OCI-LY7 (cell line): ENCODE data around the gene CORO7. TPM values are rescaled to one million over a fixed set of nuclear protein-coding genes. Genes with fewer than 3 reads are reported as not detected.

Experiments used
- BruUV-seq: library from RNA; stranded (reverse); fragments of 400-500 nt; replicated peaks from 2 replicates; lab custom pipeline; 2021; lab: Mats Ljungman, UMichigan
- CTCF ChIA-PET: fragments of 300-600 bp; sonication (Branson Sonifier 250); formaldehyde crosslinking; loops from one replicate; lab custom pipeline; 2022; ENCODE audit warnings: antibody characterized with exemption; ENCODE audit not compliant: unreplicated experiment; lab: Charles Lee
- POLR2A ChIA-PET: fragments of 300-600 bp; sonication (Branson Sonifier 250); formaldehyde crosslinking; loops from one replicate; lab custom pipeline; 2022; ENCODE audit warnings: antibody characterized with exemption; lab: Charles Lee
- DNase-seq: peaks from one replicate; pipeline ENCODE4 v3.0.0-alpha.2; 2015; ENCODE audit warnings: low spot score
- H2AFZ ChIP-seq: fragments of 200-600 bp; sonication (generic), shearing (Covaris generic); 2 replicates; pipeline ENCODE4 v1.6.1; 2014; ENCODE audit warnings: mild to moderate bottlenecking, antibody characterized with exemption, low read length, moderate library complexity
- H3K27ac ChIP-seq: fragments of 200-600 bp; sonication (generic); 2 replicates; pipeline ENCODE4 v1.5.1; 2014; ENCODE audit warnings: mixed run types, low read depth, mild to moderate bottlenecking, moderate library complexity, low read length, inconsistent platforms; ENCODE audit not compliant: poor library complexity, severe bottlenecking
- H3K36me3 ChIP-seq: fragments of 200-600 bp; sonication (generic); 2 replicates; pipeline ENCODE4 v1.6.1; 2014; ENCODE audit warnings: mild to moderate bottlenecking, antibody characterized with exemption, low read length, moderate library complexity, mixed read lengths; ENCODE audit not compliant: insufficient read depth
- H3K4me1 ChIP-seq: fragments of 200-600 bp; sonication (generic); 2 replicates; pipeline ENCODE4 v1.5.1; 2014; ENCODE audit warnings: mild to moderate bottlenecking, low read length; ENCODE audit not compliant: insufficient read depth, poor library complexity, severe bottlenecking
- H3K4me2 ChIP-seq: fragments of 200-600 bp; sonication (generic); 2 replicates; pipeline ENCODE4 v1.6.1; 2014; ENCODE audit warnings: mild to moderate bottlenecking, low read length
- H3K4me3 ChIP-seq: fragments of 200-600 bp; sonication (generic); 2 replicates; pipeline ENCODE4 v1.5.1; 2014; ENCODE audit warnings: mild to moderate bottlenecking, low read depth, low read length; ENCODE audit not compliant: poor library complexity, severe bottlenecking
- H3K79me2 ChIP-seq: fragments of 200-600 bp; sonication (generic); 2 replicates; pipeline ENCODE4 v1.6.1; 2016; ENCODE audit warnings: low read depth, mild to moderate bottlenecking, low read length, moderate library complexity, mixed read lengths; ENCODE audit not compliant: insufficient read depth
- H3K9me2 ChIP-seq: fragments of 200-600 bp; sonication (generic); 2 replicates; pipeline ENCODE4 v1.6.1; 2016; ENCODE audit warnings: mild to moderate bottlenecking, low read length, mixed read lengths; ENCODE audit not compliant: insufficient read depth
- H3K9me3 ChIP-seq: fragments of 200-600 bp; sonication (generic); 2 replicates; pipeline ENCODE4 v1.6.1; 2014; ENCODE audit warnings: mild to moderate bottlenecking, mixed run types, low read length, mixed read lengths
- H4K20me1 ChIP-seq: fragments of 200-600 bp; sonication (generic); 2 replicates; pipeline ENCODE4 v1.6.1; 2014; ENCODE audit warnings: mild to moderate bottlenecking, antibody characterized with exemption, low read length, moderate library complexity, mixed read lengths; ENCODE audit not compliant: insufficient read depth
- EZH2phosphoT487 ChIP-seq: fragments of 200-600 bp; sonication (generic); IDR thresholded peaks from 2 replicates; pipeline ENCODE4 v1.6.1; 2018; ENCODE audit warnings: low read depth, borderline replicate concordance, mild to moderate bottlenecking, mixed run types, antibody characterized with exemption, low read length, moderate library complexity, mixed read lengths
- intact Hi-C: fragments of 100-400 bp; cut with micrococcal nuclease; formaldehyde crosslinking; loops from one replicate; pipeline ENCODE4 v1.10.0; 2022; ENCODE audit not compliant: unreplicated experiment
- total RNA-seq, 2 experiments: library from RNA; depleted of rRNA in 1 of 2; stranded (reverse); fragments of >200 nt in 1 of 2; shearing (Covaris generic) in 1 of 2; gene quantifications; 2 replicates each; pipeline ENCODE4 v1.2.3, GENCODE V29; 2014 to 2022
- TF ChIP-seq, protein P1 (sequence below): fragments of 200-600 bp; sonication (generic); conservative IDR thresholded peaks from 2 replicates; pipeline ENCODE4 v1.5.1; 2014; ENCODE audit warnings: mild to moderate bottlenecking, antibody characterized with exemption, low read length, moderate library complexity, mixed read lengths

The CORO7 gene
- total RNA-seq, 2 experiments from 2014 or later = 77.2 to 112 TPM

DNA sequence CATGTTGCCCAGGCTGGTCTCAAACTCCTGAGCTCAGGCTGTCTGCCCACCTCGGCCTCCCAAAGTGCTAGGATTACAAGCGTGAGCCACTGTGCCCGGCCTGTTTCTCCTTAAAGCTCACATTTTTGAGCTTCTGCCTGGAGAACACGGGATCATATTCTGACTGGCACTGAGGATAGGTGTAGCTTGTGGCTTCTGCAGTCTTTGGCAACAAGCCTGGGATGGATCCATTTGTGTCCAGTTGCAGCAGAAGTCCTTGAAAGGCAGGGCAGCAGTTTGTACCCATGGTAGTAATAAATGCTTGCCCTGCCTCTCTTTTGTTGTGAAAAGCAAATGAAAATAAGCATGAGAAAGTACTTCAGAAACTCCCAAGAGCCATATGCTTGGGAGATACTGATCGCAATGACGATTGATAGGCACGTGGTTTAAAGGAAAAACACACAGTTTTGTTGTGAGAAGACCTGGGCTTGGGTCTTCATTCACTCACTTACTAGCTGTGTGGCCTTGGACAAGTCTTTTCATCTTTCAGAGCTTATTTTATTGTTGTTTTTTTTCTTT is 3.1 kb upstream of the CORO7 start:
- no peak for DNase-seq
- no peak overlapping the region for H3K27ac ChIP-seq
- no peak overlapping the region for H3K4me2 ChIP-seq
- peaks cover 22% of the 10 kb centered on the region for H3K4me1 ChIP-seq
- BruUV-seq = no TSS peak
- H2AFZ ChIP-seq = no peak overlapping the region
- H3K9me3 ChIP-seq = no peaks in the 10 kb centered on the region
- POLR2A ChIA-PET = interaction anchor here (0.8 kb wide), 1 partner anchor 58 kb away, joined by 5 read pairs; no protein-coding TSS in a partner anchor
- CTCF ChIA-PET = interaction anchor here (0.6 kb wide), 2 partner anchors 147 to 538 kb away, joined by 4 read pairs; partner anchors contain the start of gene TFAP4
- no peaks in the 10 kb centered on the region for H3K9me2 ChIP-seq
- peaks cover 17% of the 10 kb centered on the region for H3K79me2 ChIP-seq
- no peak overlapping the region for H3K4me3 ChIP-seq
- intact Hi-C loops = loop anchor here (5.0 to 10.0 kb wide), 2 partner anchors 112 to 195 kb away; partner anchors contain the start of gene UBALD1
- TF ChIP-seq, protein P1, sequence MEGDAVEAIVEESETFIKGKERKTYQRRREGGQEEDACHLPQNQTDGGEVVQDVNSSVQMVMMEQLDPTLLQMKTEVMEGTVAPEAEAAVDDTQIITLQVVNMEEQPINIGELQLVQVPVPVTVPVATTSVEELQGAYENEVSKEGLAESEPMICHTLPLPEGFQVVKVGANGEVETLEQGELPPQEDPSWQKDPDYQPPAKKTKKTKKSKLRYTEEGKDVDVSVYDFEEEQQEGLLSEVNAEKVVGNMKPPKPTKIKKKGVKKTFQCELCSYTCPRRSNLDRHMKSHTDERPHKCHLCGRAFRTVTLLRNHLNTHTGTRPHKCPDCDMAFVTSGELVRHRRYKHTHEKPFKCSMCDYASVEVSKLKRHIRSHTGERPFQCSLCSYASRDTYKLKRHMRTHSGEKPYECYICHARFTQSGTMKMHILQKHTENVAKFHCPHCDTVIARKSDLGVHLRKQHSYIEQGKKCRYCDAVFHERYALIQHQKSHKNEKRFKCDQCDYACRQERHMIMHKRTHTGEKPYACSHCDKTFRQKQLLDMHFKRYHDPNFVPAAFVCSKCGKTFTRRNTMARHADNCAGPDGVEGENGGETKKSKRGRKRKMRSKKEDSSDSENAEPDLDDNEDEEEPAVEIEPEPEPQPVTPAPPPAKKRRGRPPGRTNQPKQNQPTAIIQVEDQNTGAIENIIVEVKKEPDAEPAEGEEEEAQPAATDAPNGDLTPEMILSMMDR = no peak
- TF ChIP-seq EZH2phosphoT487 = no peak
- no peaks in the 10 kb centered on the region for H3K36me3 ChIP-seq
- H4K20me1 ChIP-seq = peaks cover 8% of the 10 kb centered on the region

- H3K36me3 ChIP-seq = peaks cover 20% of the 10 kb centered on the region; the same call in 1 of the 2 replicates
- POLR2A ChIA-PET = interaction anchor here (1.3 kb wide), 1 partner anchor 114 kb away, joined by 3 read pairs; no protein-coding TSS in a partner anchor
- peak overlapping the region; percentile 98 for H3K4me3 ChIP-seq
- peaks cover 8% of the 10 kb centered on the region for H4K20me1 ChIP-seq
- H3K9me2 ChIP-seq = no peaks in the 10 kb centered on the region
- peak overlapping the region; percentile 75 for H3K27ac ChIP-seq
- TF ChIP-seq, protein P1 = no peak
- TF ChIP-seq EZH2phosphoT487 = no peak
- peak overlapping the region; percentile 60; the same call in 1 of the 2 replicates for H2AFZ ChIP-seq
- peak overlapping the region; percentile 99 for H3K4me2 ChIP-seq
- intact Hi-C loops = loop anchor here (2.0 to 10.0 kb wide), 3 partner anchors 59 to 199 kb away; partner anchors contain the start of genes NMRAL1 and UBALD1
- DNase-seq = peak; percentile 75
- CTCF ChIA-PET = interaction anchor here (1.0 kb wide), 1 partner anchor 16 kb away, joined by 3 read pairs; no protein-coding TSS in a partner anchor
- H3K79me2 ChIP-seq = peaks cover 24% of the 10 kb centered on the region
- H3K4me1 ChIP-seq = peaks cover 30% of the 10 kb centered on the region
- no peaks in the 10 kb centered on the region for H3K9me3 ChIP-seq
- BruUV-seq = no TSS peak
Observed at GRCh38 chr16:4415538-4416199, 727 bp downstream of the CORO7 start.
